Inflammatory macrophage (primary cell): ENCODE measurements around the gene RPL18A.
A peak's percentile ranks its signal among the peaks of the same experiment; 100 is the strongest.
"Not testable (repeated sequence)": the region's sequence is repeated elsewhere in the genome, so short reads cannot be mapped to it uniquely, and the experiment has no call there.

Source experiments
- DNase-seq, 2 donors: peaks; one replicate each; pipeline ENCODE4 v3.0.0-alpha.2; 2020 to 2022

RPL18A gene

DNA sequence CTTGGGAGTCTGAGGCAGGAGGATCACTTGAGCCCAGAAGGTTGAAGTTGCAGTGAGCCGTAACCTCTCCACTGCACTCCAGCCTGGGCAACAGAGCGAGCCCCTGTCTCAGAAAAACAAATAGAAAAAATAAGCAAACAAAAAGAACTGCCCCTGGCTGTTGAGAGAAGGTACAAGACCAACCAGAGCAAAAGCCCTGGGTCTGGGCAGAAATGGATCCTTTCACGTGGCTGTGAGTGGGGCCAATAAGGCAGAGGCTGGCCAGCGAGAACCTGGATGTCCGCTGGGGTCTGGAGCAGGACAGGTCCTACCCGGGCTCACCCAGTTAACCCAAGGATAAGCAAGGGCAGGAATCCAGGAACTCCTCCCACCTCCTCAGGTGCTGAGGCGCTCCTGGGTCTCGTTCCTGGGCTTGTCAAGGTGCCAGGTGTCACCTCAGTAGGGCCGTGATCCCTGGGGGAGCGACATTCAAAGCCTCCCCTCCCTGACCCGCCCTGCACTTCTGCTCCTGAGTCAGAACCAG, 7.3 kb downstream of the RPL18A start:
- DNase-seq, result no peak

- DNase-seq, result no peak
These were observed 9.0 kb downstream of the RPL18A start for GRCh38 chr19:17868669-17869068.

DNA sequence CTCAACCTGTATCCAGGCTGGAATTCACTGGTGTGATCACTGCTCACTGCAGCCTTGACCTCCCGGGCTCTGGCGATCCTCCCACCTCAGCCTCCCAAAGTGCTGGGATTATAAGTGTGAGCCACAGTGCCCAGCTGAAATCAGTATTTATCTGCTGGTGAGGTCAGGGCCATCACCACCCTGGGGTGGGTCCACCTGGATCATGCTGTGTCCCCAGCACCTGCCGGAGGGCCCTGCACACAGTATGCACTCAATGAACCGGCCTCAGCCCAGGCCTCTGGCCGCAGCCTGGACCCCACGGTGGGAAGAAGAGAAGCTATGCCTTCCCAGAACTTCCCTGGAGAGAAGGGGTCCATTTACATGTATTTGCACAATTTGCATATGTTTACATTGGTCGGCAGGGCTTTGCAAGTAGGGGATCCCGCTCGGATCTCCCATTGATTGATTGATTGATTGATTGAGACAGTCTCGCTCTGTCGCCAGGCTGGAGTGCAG, 9.5 kb downstream of the RPL18A start:
- DNase-seq, result no peak

DNA sequence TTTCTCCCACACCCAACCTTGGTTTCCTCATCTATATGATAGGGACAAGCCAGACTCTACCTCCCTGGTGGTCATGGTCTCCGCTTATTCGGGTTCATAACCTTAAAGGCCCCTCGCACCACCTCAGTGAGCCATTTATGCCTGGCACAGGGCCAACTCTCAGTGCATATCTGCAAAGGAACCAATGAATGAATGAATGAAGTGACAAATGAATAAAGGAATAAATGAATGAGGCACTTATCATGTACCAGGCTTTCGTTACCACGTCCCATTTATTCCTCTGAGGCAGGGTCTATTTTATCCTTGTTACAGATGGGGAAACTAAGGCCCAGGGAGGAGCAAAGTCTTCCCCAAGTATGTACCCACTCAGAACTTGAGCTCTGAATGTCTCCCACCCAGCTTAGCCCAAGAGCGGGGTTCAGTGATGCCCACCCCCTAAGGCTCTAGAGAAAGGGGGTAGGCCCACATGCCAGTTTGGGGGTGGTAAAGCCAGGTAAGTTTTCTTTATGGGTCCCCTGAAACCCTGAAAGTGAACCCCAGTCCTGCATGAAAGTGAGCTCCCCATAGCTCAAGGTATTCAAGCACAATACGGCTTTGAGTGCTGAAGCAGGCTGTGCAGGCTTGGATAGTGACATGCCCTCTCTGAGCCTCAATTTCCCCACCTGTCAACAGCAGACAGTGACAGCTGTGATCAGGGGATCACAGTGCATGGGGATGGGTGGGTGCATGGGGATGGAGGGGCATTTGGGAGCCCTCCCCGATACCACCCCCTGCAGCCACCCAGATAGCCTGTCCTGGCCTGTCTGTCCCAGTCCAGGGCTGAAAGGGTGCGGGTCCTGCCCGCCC, 11.5 kb downstream of the RPL18A start:
- DNase-seq, result no peak

DNA sequence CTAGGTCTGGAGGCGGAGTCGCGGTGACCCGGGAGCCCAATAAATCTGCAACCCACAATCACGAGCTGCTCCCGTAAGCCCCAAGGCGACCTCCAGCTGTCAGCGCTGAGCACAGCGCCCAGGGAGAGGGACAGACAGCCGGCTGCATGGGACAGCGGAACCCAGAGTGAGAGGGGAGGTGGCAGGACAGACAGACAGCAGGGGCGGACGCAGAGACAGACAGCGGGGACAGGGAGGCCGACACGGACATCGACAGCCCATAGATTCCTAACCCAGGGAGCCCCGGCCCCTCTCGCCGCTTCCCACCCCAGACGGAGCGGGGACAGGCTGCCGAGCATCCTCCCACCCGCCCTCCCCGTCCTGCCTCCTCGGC, 12.2 kb downstream of the RPL18A start, which contains the start of gene SLC5A5:
SLC5A5 (plus strand) TSS at position 68 of the 373 bp plus-strand sequence. CDS start 375 bp downstream, outside the sequence.
- no peak for DNase-seq

DNA sequence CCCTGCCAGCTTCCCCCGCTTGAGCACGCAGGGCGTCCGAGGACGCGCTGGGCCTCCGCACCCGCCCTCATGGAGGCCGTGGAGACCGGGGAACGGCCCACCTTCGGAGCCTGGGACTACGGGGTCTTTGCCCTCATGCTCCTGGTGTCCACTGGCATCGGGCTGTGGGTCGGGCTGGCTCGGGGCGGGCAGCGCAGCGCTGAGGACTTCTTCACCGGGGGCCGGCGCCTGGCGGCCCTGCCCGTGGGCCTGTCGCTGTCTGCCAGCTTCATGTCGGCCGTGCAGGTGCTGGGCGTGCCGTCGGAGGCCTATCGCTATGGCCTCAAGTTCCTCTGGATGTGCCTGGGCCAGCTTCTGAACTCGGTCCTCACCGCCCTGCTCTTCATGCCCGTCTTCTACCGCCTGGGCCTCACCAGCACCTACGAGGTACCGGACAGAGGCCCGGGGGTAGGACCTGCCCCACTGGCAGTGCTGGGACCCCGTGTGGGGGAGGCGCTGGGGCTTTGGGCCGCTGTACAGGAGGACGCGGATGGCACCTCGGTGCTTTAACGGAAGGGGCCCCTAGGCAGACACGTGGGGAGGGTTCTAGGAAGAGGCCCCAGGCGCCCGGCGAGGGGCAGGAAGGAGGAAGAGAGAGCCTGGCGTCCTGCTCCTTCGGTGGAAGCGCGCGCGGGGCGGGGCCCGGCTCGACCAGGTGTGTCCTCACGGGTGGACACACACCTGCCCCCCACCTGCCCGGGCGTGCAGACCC, 12.7 kb downstream of the RPL18A start:
- no peak for DNase-seq

- peak in 1 of 2 donors; percentile 10 for DNase-seq
These were observed 14.4 kb downstream of the RPL18A start for GRCh38 chr19:17873786-17874757.

GRCh38 chr19:17874758-17875135, 15.0 kb downstream of the RPL18A start:
- DNase-seq, result no peak

- no peak for DNase-seq
These were observed 18.0 kb downstream of the RPL18A start for GRCh38 chr19:17877696-17878095.

- no peak for DNase-seq
These were observed 19.8 kb downstream of the RPL18A start for GRCh38 chr19:17879466-17879865.

DNA sequence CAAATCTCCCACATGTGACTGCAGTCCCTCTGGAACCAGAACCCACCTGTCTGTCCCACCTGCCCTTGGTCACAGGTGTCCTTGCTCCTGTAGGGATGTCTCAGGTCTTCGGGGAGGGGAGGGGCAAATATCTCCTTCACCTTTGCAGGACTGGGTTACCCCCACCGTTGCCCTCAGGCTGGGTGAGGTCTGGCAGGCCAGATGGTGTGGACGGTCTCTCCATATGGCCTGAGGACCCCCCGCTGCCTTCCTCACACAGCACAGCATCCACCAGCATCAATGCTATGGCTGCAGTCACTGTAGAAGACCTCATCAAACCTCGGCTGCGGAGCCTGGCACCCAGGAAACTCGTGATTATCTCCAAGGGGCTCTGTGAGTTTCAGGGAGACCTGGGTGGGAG, 22.0 kb downstream of the RPL18A start:
- no peak for DNase-seq

DNA sequence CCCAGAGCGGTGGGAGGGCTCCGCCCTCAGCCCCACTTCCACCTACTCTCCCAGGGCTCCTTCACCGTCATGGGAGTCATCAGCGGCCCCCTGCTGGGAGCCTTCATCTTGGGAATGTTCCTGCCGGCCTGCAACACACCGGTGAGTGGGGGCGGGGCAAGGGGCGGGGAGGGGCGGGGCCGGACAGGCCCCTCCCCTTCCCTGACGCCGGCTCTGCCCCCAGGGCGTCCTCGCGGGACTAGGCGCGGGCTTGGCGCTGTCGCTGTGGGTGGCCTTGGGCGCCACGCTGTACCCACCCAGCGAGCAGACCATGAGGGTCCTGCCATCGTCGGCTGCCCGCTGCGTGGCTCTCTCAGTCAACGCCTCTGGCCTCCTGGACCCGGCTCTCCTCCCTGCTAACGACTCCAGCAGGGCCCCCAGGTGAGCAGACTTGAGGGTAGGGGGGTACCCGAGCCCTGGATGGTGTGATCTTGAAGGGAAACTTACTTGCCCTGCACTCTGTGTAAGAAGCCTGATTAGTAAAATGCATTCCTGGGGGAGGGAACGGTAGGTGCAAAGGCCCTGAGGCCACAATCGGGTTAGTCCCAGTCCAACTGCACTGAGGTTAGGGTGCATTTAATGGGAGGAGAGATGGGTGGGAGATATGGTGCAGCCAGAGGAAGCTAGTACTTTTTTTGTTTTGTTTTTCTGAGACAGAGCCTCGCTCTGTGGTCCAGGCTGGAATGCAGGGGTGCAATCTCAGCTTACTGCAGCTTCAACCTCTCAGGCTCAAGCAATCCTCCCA, 24.1 kb downstream of the RPL18A start:
- no peak for DNase-seq

DNA sequence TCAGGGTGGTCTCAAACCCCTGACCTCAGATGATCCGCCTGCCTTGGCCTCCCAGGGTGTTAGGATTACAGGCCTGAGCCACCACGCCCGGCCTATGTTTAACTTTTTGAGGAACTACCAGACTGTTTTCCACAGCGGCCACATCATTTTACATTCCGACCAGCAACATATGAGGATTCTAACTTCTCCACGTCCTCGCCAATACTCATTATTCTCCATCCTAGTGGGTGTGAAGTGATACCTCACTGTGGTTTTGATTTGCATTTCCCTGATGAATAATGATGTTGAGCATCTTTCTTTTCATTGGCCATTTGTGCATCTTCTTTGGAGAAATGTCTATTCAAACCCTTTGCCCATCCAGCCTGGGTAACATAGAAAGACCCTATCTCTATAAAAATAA, 26.8 kb downstream of the RPL18A start:
- DNase-seq, result no peak

- DNase-seq, result not testable (repeated sequence)
These were observed 27.5 kb downstream of the RPL18A start for GRCh38 chr19:17887221-17887620.

- DNase-seq, result no peak
These were observed 28.6 kb downstream of the RPL18A start for GRCh38 chr19:17888260-17888659.

DNA sequence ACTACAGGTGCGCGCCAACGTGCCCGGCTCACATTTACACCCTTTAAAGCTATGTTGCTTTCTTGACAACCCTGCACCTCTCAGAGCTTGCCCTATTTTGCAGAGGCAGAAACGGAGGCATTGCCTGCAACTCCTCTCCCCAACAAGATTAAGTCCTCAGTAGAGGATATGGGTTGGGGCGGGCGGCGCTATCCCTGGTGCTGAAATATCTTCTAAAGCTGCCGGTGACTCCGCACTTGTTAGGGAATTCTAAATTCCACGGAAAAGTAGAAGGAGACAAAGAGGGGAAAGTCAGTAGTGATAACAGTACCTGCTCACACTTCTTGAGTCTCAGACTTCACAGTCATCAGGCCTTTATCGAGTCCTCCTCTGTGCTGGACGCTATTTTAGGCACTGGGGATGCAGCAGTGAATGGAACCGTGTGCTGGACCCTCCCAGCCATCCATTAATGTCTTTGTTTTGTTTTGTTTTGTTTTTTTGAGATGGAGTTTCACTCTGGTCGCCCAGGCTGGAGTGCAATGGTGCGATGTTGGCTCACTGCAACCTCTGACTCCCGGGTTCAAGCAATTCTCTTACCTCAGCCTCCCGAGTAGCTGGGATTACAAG, 30.0 kb downstream of the RPL18A start:
- peak in 1 of 2 donors; percentile 6 for DNase-seq

GRCh38 chr19:17893766-17894165, 34.1 kb downstream of the RPL18A start:
- DNase-seq, result no peak

DNA sequence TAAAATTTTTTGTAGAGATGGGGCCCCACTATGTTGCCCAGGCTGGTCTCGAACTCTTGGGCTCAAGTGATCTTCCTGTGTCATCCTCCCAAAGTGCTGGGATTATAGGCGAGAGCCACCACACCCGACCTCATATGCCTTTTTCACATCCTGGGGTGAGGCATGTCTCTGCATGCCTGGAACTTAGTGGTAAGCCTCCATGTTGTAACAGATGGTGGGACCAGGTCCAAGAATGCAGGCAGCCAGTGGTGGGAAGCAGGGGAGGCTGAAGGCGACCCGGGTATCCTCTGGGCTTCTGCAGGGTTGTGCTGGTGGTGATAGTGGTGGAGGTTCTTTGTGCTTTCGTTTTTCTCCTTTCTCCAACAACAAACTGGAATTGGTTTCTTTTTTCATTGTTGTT, 43.0 kb downstream of the RPL18A start:
- DNase-seq, result no peak

DNA sequence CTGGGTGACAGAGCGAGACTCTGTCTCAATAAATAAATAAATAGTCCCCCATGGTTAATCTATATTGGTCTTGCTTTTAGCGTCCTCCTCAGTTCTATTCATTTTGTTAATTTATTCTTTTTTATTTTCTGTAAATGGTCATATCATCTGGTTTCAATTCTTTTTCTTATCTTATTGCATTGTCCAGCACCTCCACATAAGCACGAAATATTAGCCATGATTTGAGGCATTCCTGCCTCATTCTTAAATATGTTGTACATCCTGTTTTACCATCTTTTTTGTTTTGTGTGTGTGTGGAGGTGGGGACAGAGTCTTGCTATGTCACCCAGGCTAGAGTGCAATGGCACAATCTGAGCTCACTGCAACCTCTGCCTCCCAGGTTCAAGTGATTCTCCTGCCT, 48.5 kb downstream of the RPL18A start:
- no peak for DNase-seq

DNA sequence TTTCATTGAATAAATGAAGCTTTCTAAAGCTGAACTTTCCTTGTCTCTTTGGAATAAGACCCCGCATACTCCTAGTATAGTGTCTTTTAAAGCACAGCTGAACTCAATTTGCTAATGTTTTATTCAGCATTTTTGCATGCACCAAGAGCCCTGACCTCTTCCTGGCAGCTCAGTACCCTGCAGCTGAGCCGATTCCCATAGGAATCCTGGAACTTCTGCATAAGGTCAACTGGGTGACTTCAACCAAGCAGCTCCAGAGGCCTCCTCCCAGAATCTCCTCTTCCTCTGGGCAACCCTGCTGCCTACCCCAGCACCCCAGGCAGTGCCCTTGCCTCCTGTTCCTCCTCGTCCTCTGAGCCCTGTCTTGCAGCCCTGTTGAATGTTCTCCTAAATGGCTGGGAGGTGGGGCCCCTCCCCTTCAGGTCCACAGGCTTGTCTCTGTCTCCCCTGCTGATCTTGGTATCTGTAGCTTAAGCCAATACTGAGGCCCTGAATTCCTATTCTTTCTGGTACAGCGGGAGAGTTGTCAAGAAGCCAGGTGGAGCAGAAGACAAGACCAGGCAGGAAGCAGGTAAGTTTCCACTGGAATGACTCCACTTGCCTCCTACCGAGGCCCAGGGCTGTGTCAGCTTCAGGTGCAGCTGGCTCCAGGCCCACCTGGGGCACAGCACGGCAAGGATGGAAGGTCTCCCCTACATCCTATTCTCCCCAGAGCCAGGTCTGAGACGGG, 49.5 kb downstream of the RPL18A start:
- no peak for DNase-seq
